Glutamatergic neuron (in vitro differentiated cells): ENCODE data around the gene ARHGEF40. TPM values are rescaled to one million over a fixed set of nuclear protein-coding genes. Genes with fewer than 3 reads are reported as not detected.

Experiments
- DNase-seq: peaks from one replicate; pipeline ENCODE4 v3.0.0; 2022
- H3K27ac Mint-ChIP-seq: one replicate; pipeline ENCODE4 v1.8.0; 2020; ENCODE audit warnings: mild to moderate bottlenecking, mixed read lengths, inconsistent platforms; ENCODE audit not compliant: unreplicated experiment
- H3K27me3 Mint-ChIP-seq: one replicate; pipeline ENCODE4 v1.8.0; 2020; ENCODE audit warnings: mild to moderate bottlenecking, moderate library complexity, mixed read lengths, inconsistent platforms; ENCODE audit not compliant: unreplicated experiment
- H3K36me3 Mint-ChIP-seq: one replicate; pipeline ENCODE4 v1.8.0; 2020; ENCODE audit warnings: mild to moderate bottlenecking, mixed read lengths, inconsistent platforms; ENCODE audit not compliant: unreplicated experiment
- H3K4me1 Mint-ChIP-seq: one replicate; pipeline ENCODE4 v1.8.0; 2020; ENCODE audit warnings: mild to moderate bottlenecking, low read depth, mixed read lengths, inconsistent platforms; ENCODE audit not compliant: unreplicated experiment
- H3K4me3 Mint-ChIP-seq: one replicate; pipeline ENCODE4 v1.8.0; 2020; ENCODE audit warnings: mild to moderate bottlenecking, mixed read lengths, inconsistent platforms; ENCODE audit not compliant: unreplicated experiment
- H3K9me3 Mint-ChIP-seq: one replicate; pipeline ENCODE4 v1.8.0; 2020; ENCODE audit warnings: mild to moderate bottlenecking, moderate library complexity, mixed read lengths, inconsistent platforms; ENCODE audit not compliant: unreplicated experiment
- CTCF ChIP-seq: fragments of 200-600 bp; sonication (generic); IDR thresholded peaks from one replicate; pipeline ENCODE4 v1.5.0; 2021; ENCODE audit not compliant: partially characterized antibody, unreplicated experiment
- total RNA-seq: library from RNA; stranded (reverse); fragmentation: NEBNext Ultra II Directional; extraction: Animal tissue kit (Norgen Biotek cat#: 25700); gene quantifications from one replicate; pipeline ENCODE4 v1.2.1, GENCODE V29; 2021; ENCODE audit not compliant: unreplicated experiment

Gene ARHGEF40
- total RNA-seq, 1 donor from 2014 or later = 42.4 TPM

GRCh38 chr14:21093769-21094681, 23.9 kb downstream of the ARHGEF40 start:
- Mint-ChIP-seq H3K9me3 (peaks cover 34% of the 10 kb centered on the region), H3K4me1 (peaks cover 43% of the 10 kb centered on the region), H3K27ac (peak overlapping the region; percentile 100), H3K27me3 (peaks cover 41% of the 10 kb centered on the region), H3K36me3 (peaks cover 3% of the 10 kb centered on the region), H3K4me3 (peak overlapping the region; percentile 97)
- TF ChIP-seq CTCF = peak; percentile 76
- peak; percentile 81 for DNase-seq

- peak; percentile 55 for DNase-seq
- Mint-ChIP-seq H3K9me3 (peaks cover 38% of the 10 kb centered on the region), H3K36me3 (peaks cover 3% of the 10 kb centered on the region), H3K4me1 (peaks cover 50% of the 10 kb centered on the region), H3K4me3 (peak overlapping the region; percentile 97), H3K27me3 (peaks cover 44% of the 10 kb centered on the region), H3K27ac (peak overlapping the region; percentile 100)
- TF ChIP-seq CTCF = no peak
These were observed 25.5 kb downstream of the ARHGEF40 start for GRCh38 chr14:21095430-21096205.

GRCh38 chr14:21096438-21096837, 26.3 kb downstream of the ARHGEF40 start:
- TF ChIP-seq CTCF = no peak
- peaks cover 47% of the 10 kb centered on the region for H3K4me1 Mint-ChIP-seq
- peak overlapping the region; percentile 100 for H3K27ac Mint-ChIP-seq
- DNase-seq = no peak
- peaks cover 36% of the 10 kb centered on the region for H3K9me3 Mint-ChIP-seq
- peaks cover 3% of the 10 kb centered on the region for H3K36me3 Mint-ChIP-seq
- H3K27me3 Mint-ChIP-seq = peaks cover 41% of the 10 kb centered on the region
- H3K4me3 Mint-ChIP-seq = peak overlapping the region; percentile 97

- DNase-seq = no peak
- TF ChIP-seq CTCF = no peak
- peaks cover 45% of the 10 kb centered on the region for H3K4me1 Mint-ChIP-seq
- peaks cover 3% of the 10 kb centered on the region for H3K36me3 Mint-ChIP-seq
- peak overlapping the region; percentile 97 for H3K4me3 Mint-ChIP-seq
- H3K9me3 Mint-ChIP-seq = peaks cover 34% of the 10 kb centered on the region
- H3K27me3 Mint-ChIP-seq = peaks cover 39% of the 10 kb centered on the region
- peak overlapping the region; percentile 100 for H3K27ac Mint-ChIP-seq
These were observed 27.0 kb downstream of the ARHGEF40 start for GRCh38 chr14:21096978-21097635.
